Osteocyte (in vitro differentiated cells): ENCODE results near the gene POLR2M. TPM values are rescaled to one million over a fixed set of nuclear protein-coding genes. Genes with fewer than 3 reads are reported as not detected.

Experiments used
- DNase-seq: peaks from one replicate; pipeline ENCODE4 v3.0.0; 2021; ENCODE audit warnings: mixed read lengths; ENCODE audit not compliant: unreplicated experiment; ENCODE audit errors: extremely low spot score
- H3K27ac Mint-ChIP-seq: one replicate; pipeline ENCODE4 v1.8.0; 2021; ENCODE audit warnings: mild to moderate bottlenecking, mixed read lengths; ENCODE audit not compliant: unreplicated experiment
- H3K27me3 Mint-ChIP-seq: one replicate; pipeline ENCODE4 v1.8.0; 2021; ENCODE audit warnings: mixed read lengths; ENCODE audit not compliant: unreplicated experiment
- H3K36me3 Mint-ChIP-seq: one replicate; pipeline ENCODE4 v1.8.0; 2021; ENCODE audit warnings: mixed read lengths; ENCODE audit not compliant: unreplicated experiment
- H3K4me1 Mint-ChIP-seq: one replicate; pipeline ENCODE4 v1.8.0; 2021; ENCODE audit warnings: mixed read lengths; ENCODE audit not compliant: unreplicated experiment
- H3K4me3 Mint-ChIP-seq: one replicate; pipeline ENCODE4 v1.8.0; 2021; ENCODE audit warnings: mild to moderate bottlenecking, moderate library complexity, mixed read lengths; ENCODE audit not compliant: unreplicated experiment
- H3K9me3 Mint-ChIP-seq: one replicate; pipeline ENCODE4 v1.8.0; 2021; ENCODE audit warnings: mixed read lengths; ENCODE audit not compliant: unreplicated experiment
- CTCF ChIP-seq: fragments of 200-600 bp; sonication (generic); IDR thresholded peaks from 2 replicates; pipeline ENCODE4 v1.5.0; 2021; ENCODE audit warnings: antibody characterized with exemption, mild to moderate bottlenecking, moderate library complexity
- total RNA-seq: library from RNA; stranded (reverse); gene quantifications from 2 replicates; pipeline ENCODE4 v1.2.1, GENCODE V29; 2021

Gene POLR2M
- total RNA-seq, 1 donor from 2014 or later: 83.9 TPM

GRCh38 chr15:57691082-57691481, 15.4 kb upstream of the POLR2M start:
- no peaks in the 10 kb centered on the region for H3K27me3 Mint-ChIP-seq
- H3K9me3 Mint-ChIP-seq: no peaks in the 10 kb centered on the region
- no peak for DNase-seq
- peaks cover 57% of the 10 kb centered on the region for H3K4me1 Mint-ChIP-seq
- H3K4me3 Mint-ChIP-seq: no peak overlapping the region
- no peak overlapping the region for H3K27ac Mint-ChIP-seq
- TF ChIP-seq CTCF: no peak
- no peaks in the 10 kb centered on the region for H3K36me3 Mint-ChIP-seq

GRCh38 chr15:57692709-57693108, 13.8 kb upstream of the POLR2M start:
- Mint-ChIP-seq H3K9me3 (no peaks in the 10 kb centered on the region), H3K4me1 (peaks cover 66% of the 10 kb centered on the region), H3K27ac (peak overlapping the region; percentile 88), H3K27me3 (no peaks in the 10 kb centered on the region), H3K36me3 (no peaks in the 10 kb centered on the region), H3K4me3 (no peak overlapping the region)
- TF ChIP-seq CTCF: no peak
- DNase-seq: no peak

- H3K4me3 Mint-ChIP-seq: no peak overlapping the region
- TF ChIP-seq CTCF: no peak
- H3K27ac Mint-ChIP-seq: peak overlapping the region; percentile 48
- H3K27me3 Mint-ChIP-seq: no peaks in the 10 kb centered on the region
- no peak for DNase-seq
- no peaks in the 10 kb centered on the region for H3K9me3 Mint-ChIP-seq
- H3K4me1 Mint-ChIP-seq: peaks cover 69% of the 10 kb centered on the region
- no peaks in the 10 kb centered on the region for H3K36me3 Mint-ChIP-seq
Measured at GRCh38 chr15:57694279-57694678, 12.2 kb upstream of the POLR2M start.

GRCh38 chr15:57696146-57696545, 10.4 kb upstream of the POLR2M start:
- Mint-ChIP-seq H3K4me1 (peaks cover 66% of the 10 kb centered on the region), H3K36me3 (no peaks in the 10 kb centered on the region), H3K27ac (peak overlapping the region; percentile 65), H3K4me3 (no peak overlapping the region), H3K27me3 (no peaks in the 10 kb centered on the region), H3K9me3 (no peaks in the 10 kb centered on the region)
- no peak for TF ChIP-seq CTCF
- no peak for DNase-seq

GRCh38 chr15:57697588-57697987, 8.9 kb upstream of the POLR2M start:
- Mint-ChIP-seq H3K4me1 (peaks cover 52% of the 10 kb centered on the region), H3K27me3 (peaks cover 3% of the 10 kb centered on the region), H3K9me3 (no peaks in the 10 kb centered on the region), H3K36me3 (no peaks in the 10 kb centered on the region), H3K4me3 (no peak overlapping the region), H3K27ac (peak overlapping the region; percentile 31)
- no peak for DNase-seq
- no peak for TF ChIP-seq CTCF
